Liver (tissue), 9 donors: Measurements from ENCODE around the gene CUX1. TPM values are rescaled to one million over a fixed set of nuclear protein-coding genes. Genes with fewer than 3 reads are reported as not detected.

Source experiments
- DNase-seq: peaks from one replicate; pipeline ENCODE4 v3.0.0-alpha.2; 2017; ENCODE audit warnings: low spot score
- H3K27ac ChIP-seq, 2 donors: one replicate each; pipeline ENCODE4 v1.7.0; 2013; ENCODE audit warnings: inconsistent platforms in 2 of 2, low read length in 2 of 2, control low read depth in 1 of 2, low read depth in 1 of 2, mild to moderate bottlenecking in 1 of 2
- H3K27me3 ChIP-seq, 4 donors: one replicate each; pipeline versions ENCODE4 v1.6.1 to v1.7.0; 2013; ENCODE audit warnings: low read length in 3 of 4, inconsistent platforms in 1 of 4, mild to moderate bottlenecking in 1 of 4, moderate library complexity in 1 of 4; ENCODE audit not compliant: control insufficient read depth in 4 of 4, insufficient read depth in 4 of 4
- H3K36me3 ChIP-seq, 4 donors: one replicate each; pipeline versions ENCODE4 v1.6.1 to v1.7.0; 2013; ENCODE audit warnings: low read length in 3 of 4, mild to moderate bottlenecking in 3 of 4, low read depth in 1 of 4, moderate library complexity in 1 of 4; ENCODE audit not compliant: control insufficient read depth in 4 of 4, insufficient read depth in 3 of 4
- H3K4me1 ChIP-seq, 4 donors: one replicate each; pipeline versions ENCODE4 v1.6.1 to v1.7.0; 2013; ENCODE audit warnings: low read length in 3 of 4, mild to moderate bottlenecking in 3 of 4, moderate library complexity in 1 of 4; ENCODE audit not compliant: control insufficient read depth in 4 of 4, insufficient read depth in 4 of 4
- H3K4me3 ChIP-seq, 3 donors: one replicate each; pipeline versions ENCODE4 v1.6.1 to v1.7.0; 2013; ENCODE audit warnings: low read length in 3 of 3, control low read depth in 1 of 3, low read depth in 1 of 3, mild to moderate bottlenecking in 1 of 3
- H3K9ac ChIP-seq, 2 donors: one replicate each; pipeline ENCODE4 v1.7.0; 2013; ENCODE audit warnings: low read length in 2 of 2, mild to moderate bottlenecking in 2 of 2, moderate library complexity in 2 of 2, control low read depth in 1 of 2, low read depth in 1 of 2
- H3K9me3 ChIP-seq, 4 donors: one replicate each; pipeline versions ENCODE4 v1.6.1 to v1.7.0; 2013; ENCODE audit warnings: low read length in 3 of 4; ENCODE audit not compliant: control insufficient read depth in 4 of 4
- FOXA1 ChIP-seq: IDR thresholded peaks from 2 replicates; pipeline ENCODE4 v1.6.1; 2016; ENCODE audit warnings: antibody characterized with exemption
- FOXA2 ChIP-seq: IDR thresholded peaks from 2 replicates; pipeline ENCODE4 v1.6.1; 2016; ENCODE audit warnings: antibody characterized with exemption
- GABPA ChIP-seq, 2 donors: IDR thresholded peaks in 1 of 2; conservative IDR thresholded peaks in 1 of 2; 2 replicates each; pipeline ENCODE4 v1.6.1; 2016; ENCODE audit warnings: antibody characterized with exemption in 2 of 2, mild to moderate bottlenecking in 1 of 2, moderate library complexity in 1 of 2
- HNF4A ChIP-seq, 2 donors: conservative IDR thresholded peaks; 2 replicates each; pipeline ENCODE4 v1.6.1; 2016; ENCODE audit warnings: antibody characterized with exemption in 2 of 2, mild to moderate bottlenecking in 2 of 2
- JUND ChIP-seq, 2 donors: IDR thresholded peaks; 2 replicates each; pipeline ENCODE4 v1.6.1; 2016; ENCODE audit warnings: antibody characterized with exemption in 2 of 2
- NR2F2 ChIP-seq: IDR thresholded peaks from 2 replicates; pipeline ENCODE4 v1.6.1; 2016; ENCODE audit warnings: antibody characterized with exemption
- RAD21 ChIP-seq, 2 donors: IDR thresholded peaks; 2 replicates each; pipeline ENCODE4 v1.6.1; 2016; ENCODE audit warnings: antibody characterized with exemption in 2 of 2, mild to moderate bottlenecking in 2 of 2
- RXRA ChIP-seq, 2 donors: IDR thresholded peaks; 2 replicates each; pipeline ENCODE4 v1.6.1; 2017 to 2018; ENCODE audit warnings: antibody characterized with exemption in 2 of 2, mild to moderate bottlenecking in 1 of 2
- SP1 ChIP-seq: IDR thresholded peaks from 2 replicates; pipeline ENCODE4 v1.6.1; 2018; ENCODE audit warnings: antibody characterized with exemption, mild to moderate bottlenecking
- TAF1 ChIP-seq: conservative IDR thresholded peaks from 2 replicates; pipeline ENCODE4 v1.6.1; 2016; ENCODE audit warnings: antibody characterized with exemption, mild to moderate bottlenecking
- YY1 ChIP-seq: IDR thresholded peaks from 2 replicates; pipeline ENCODE4 v1.6.1; 2016; ENCODE audit warnings: antibody characterized with exemption, mild to moderate bottlenecking
- WGBS: extraction: QIAGEN DNeasy Blood & Tissue Kit; methylation state at CpG from one replicate; pipeline ENCODE4 v1.1.7; 2013; 5-methylcytosine and 5-hydroxymethylcytosine counted together
- polyA plus RNA-seq, 2 donors: library from polyadenylated mRNA; stranded (reverse) in 1 of 2; unstranded in 1 of 2; fragments of 200-250 nt in 1 of 2; fragments of >200 nt in 1 of 2; fragmentation: Nextera tagmentation in 1 of 2; extraction: Ambion mirVana in 1 of 2; gene quantifications; one replicate each; pipeline versions ENCODE4 v1.2.1 to v1.2.3, GENCODE V29; 2013 to 2015
- total RNA-seq, 2 donors: library from RNA; depleted of rRNA; stranded (reverse); fragments of >200 nt; gene quantifications; one replicate each; pipeline ENCODE4 v1.2.3, GENCODE V29; 2014
- TF ChIP-seq, protein P1 (sequence below): IDR thresholded peaks from 2 replicates; pipeline ENCODE4 v1.6.1; 2016; ENCODE audit warnings: antibody characterized with exemption, mild to moderate bottlenecking
- TF ChIP-seq, protein P2 (sequence below): fragments of 150-350 bp; IDR thresholded peaks from 2 replicates; pipeline ENCODE4 v1.5.1; 2017; ENCODE audit warnings: improper control_type of control experiment, low read depth, low read length; ENCODE audit not compliant: missing input control
- TF ChIP-seq, protein P3 (sequence below): IDR thresholded peaks from 2 replicates; pipeline ENCODE4 v1.6.1; 2016; ENCODE audit warnings: antibody characterized with exemption
- TF ChIP-seq, protein P4 (sequence below): IDR thresholded peaks from 2 replicates; pipeline ENCODE4 v1.6.1; 2016; ENCODE audit warnings: antibody characterized with exemption
- donor health status: healthy.
- donor health status: healthy.
- donor health status: healthy.
- donor health status: healthy.
- donor health status: healthy.

The CUX1 gene
- total and polyA plus RNA-seq, 4 donors = 18.6 to 40.6 (median 21.4) TPM

DNA sequence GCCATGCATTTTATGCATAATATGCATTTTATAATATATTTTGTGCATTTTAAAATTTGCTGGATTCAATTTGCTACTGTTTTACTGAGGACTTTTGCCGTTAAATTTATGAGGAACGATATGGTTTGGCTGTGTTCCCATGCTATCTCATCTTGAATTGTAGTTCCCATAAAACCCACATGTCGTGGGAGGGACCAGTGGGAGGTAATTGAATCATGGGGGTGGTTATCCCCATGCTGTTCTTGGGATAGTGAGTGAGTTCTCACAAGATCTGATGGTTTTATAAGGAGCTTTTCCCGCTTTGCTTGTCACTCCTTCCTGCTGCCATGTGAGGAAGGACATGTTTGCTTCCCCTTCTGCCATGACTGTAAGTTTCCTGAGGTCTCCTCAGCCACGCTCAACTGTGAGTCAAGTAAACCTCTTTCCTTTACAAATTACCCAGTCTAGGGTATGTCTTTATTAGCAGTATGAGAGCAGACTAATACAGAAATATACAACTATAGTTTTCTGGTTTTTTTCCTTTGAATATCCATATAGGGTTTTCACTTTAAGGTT is 267.9 kb downstream of the CUX1 start:
- H3K36me3 ChIP-seq = peaks cover 0 to 4% (median 4%) of the 10 kb centered on the region in 4 donors
- no peak overlapping the region for H3K27ac ChIP-seq
- no peaks in the 10 kb centered on the region for H3K4me1 ChIP-seq
- H3K9me3 ChIP-seq = no peaks in the 10 kb centered on the region
- no peak for DNase-seq
- H3K27me3 ChIP-seq = no peaks in the 10 kb centered on the region
- TF ChIP-seq YY1 (no peak), NR2F2 (no peak), FOXA2 (no peak), SP1 (no peak), RAD21 (IDR thresholded peaks at IDR 0.05) (no peak), FOXA1 (no peak), TAF1 (no peak), JUND (IDR thresholded peaks at IDR 0.05) (no peak), GABPA (IDR thresholded peaks at IDR 0.05 in 1 of 2, conservative IDR thresholded peaks at IDR 0.05 in 1 of 2) (no peak), HNF4A (conservative IDR thresholded peaks at IDR 0.05) (no peak), RXRA (IDR thresholded peaks at IDR 0.05) (no peak)
- TF ChIP-seq, protein P1, sequence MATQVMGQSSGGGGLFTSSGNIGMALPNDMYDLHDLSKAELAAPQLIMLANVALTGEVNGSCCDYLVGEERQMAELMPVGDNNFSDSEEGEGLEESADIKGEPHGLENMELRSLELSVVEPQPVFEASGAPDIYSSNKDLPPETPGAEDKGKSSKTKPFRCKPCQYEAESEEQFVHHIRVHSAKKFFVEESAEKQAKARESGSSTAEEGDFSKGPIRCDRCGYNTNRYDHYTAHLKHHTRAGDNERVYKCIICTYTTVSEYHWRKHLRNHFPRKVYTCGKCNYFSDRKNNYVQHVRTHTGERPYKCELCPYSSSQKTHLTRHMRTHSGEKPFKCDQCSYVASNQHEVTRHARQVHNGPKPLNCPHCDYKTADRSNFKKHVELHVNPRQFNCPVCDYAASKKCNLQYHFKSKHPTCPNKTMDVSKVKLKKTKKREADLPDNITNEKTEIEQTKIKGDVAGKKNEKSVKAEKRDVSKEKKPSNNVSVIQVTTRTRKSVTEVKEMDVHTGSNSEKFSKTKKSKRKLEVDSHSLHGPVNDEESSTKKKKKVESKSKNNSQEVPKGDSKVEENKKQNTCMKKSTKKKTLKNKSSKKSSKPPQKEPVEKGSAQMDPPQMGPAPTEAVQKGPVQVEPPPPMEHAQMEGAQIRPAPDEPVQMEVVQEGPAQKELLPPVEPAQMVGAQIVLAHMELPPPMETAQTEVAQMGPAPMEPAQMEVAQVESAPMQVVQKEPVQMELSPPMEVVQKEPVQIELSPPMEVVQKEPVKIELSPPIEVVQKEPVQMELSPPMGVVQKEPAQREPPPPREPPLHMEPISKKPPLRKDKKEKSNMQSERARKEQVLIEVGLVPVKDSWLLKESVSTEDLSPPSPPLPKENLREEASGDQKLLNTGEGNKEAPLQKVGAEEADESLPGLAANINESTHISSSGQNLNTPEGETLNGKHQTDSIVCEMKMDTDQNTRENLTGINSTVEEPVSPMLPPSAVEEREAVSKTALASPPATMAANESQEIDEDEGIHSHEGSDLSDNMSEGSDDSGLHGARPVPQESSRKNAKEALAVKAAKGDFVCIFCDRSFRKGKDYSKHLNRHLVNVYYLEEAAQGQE = no peak
- TF ChIP-seq, protein P2, sequence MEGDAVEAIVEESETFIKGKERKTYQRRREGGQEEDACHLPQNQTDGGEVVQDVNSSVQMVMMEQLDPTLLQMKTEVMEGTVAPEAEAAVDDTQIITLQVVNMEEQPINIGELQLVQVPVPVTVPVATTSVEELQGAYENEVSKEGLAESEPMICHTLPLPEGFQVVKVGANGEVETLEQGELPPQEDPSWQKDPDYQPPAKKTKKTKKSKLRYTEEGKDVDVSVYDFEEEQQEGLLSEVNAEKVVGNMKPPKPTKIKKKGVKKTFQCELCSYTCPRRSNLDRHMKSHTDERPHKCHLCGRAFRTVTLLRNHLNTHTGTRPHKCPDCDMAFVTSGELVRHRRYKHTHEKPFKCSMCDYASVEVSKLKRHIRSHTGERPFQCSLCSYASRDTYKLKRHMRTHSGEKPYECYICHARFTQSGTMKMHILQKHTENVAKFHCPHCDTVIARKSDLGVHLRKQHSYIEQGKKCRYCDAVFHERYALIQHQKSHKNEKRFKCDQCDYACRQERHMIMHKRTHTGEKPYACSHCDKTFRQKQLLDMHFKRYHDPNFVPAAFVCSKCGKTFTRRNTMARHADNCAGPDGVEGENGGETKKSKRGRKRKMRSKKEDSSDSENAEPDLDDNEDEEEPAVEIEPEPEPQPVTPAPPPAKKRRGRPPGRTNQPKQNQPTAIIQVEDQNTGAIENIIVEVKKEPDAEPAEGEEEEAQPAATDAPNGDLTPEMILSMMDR = no peak
- TF ChIP-seq, protein P3, sequence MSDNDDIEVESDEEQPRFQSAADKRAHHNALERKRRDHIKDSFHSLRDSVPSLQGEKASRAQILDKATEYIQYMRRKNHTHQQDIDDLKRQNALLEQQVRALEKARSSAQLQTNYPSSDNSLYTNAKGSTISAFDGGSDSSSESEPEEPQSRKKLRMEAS = no peak
- TF ChIP-seq, protein P4, sequence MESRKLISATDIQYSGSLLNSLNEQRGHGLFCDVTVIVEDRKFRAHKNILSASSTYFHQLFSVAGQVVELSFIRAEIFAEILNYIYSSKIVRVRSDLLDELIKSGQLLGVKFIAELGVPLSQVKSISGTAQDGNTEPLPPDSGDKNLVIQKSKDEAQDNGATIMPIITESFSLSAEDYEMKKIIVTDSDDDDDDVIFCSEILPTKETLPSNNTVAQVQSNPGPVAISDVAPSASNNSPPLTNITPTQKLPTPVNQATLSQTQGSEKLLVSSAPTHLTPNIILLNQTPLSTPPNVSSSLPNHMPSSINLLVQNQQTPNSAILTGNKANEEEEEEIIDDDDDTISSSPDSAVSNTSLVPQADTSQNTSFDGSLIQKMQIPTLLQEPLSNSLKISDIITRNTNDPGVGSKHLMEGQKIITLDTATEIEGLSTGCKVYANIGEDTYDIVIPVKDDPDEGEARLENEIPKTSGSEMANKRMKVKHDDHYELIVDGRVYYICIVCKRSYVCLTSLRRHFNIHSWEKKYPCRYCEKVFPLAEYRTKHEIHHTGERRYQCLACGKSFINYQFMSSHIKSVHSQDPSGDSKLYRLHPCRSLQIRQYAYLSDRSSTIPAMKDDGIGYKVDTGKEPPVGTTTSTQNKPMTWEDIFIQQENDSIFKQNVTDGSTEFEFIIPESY = no peak
- no peak overlapping the region for H3K4me3 ChIP-seq
- no peak overlapping the region for H3K9ac ChIP-seq
- WGBS = 88% methylated on average over 5 of the region's 5 CpGs
